Measurements from ENCODE around the gene TMUB1. TPM values are rescaled to one million over a fixed set of nuclear protein-coding genes. Genes with fewer than 3 reads are reported as not detected.

TMUB1 gene
- total RNA-seq, 1 experiment from 2014 or later = 43.8 TPM

GRCh38 chr7:151119902-151120301 is 36.6 kb upstream of the TMUB1 start:
- peaks cover 38% of the 10 kb centered on the region for H3K36me3 ChIP-seq (ENCODE audit: insufficient read depth, low read length, poor library complexity, severe bottlenecking)

GRCh38 chr7:151119055-151119415 is 35.7 kb upstream of the TMUB1 start:
- CTCF ChIA-PET = no interaction called here
- intact Hi-C loops (cut with micrococcal nuclease; ENCODE audit: unreplicated experiment) = loop anchor here (10.0 kb wide), 1 partner anchor 224 kb away; no protein-coding TSS in a partner anchor
- BruUV-seq (replicated peaks) = no TSS peak

More at GRCh38 chr7:151119902-151120301, 36.6 kb upstream of the TMUB1 start:
- H3K9me3 ChIP-seq (ENCODE audit: low read depth, low read length, poor library complexity, severe bottlenecking) = no peaks in the 10 kb centered on the region
- peaks cover 10% of the 10 kb centered on the region for H3K4me1 ChIP-seq (ENCODE audit: insufficient read depth, low read length, poor library complexity, severe bottlenecking)
- POLR2A ChIA-PET (ENCODE audit: low non-redundant PET) = no interaction called here
- H3K4me3 ChIP-seq (ENCODE audit: low read depth, low read length, poor library complexity, severe bottlenecking) = no peak overlapping the region
- no peak for DNase-seq (ENCODE audit: low spot score)
- H3K27me3 ChIP-seq (replicated peaks; ENCODE audit: insufficient read depth, low read depth, low read length, poor library complexity) = no peaks in the 10 kb centered on the region
- no peak for TF ChIP-seq EZH2 (IDR thresholded peaks at IDR 0.05; ENCODE audit: borderline replicate concordance, low read depth, low read length, poor library complexity, severe bottlenecking)
- no peak for TF ChIP-seq CTCF (conservative IDR thresholded peaks at IDR 0.05; ENCODE audit: low read depth, low read length)
- intact Hi-C loops (cut with micrococcal nuclease; ENCODE audit: unreplicated experiment) = loop anchor here (5.0 to 10.0 kb wide), 2 partner anchors 107 to 225 kb away; partner anchors contain the start of gene ABCF2
- CTCF ChIA-PET = interaction anchor here (0.6 kb wide), 1 partner anchor 683 kb away, joined by 3 read pairs; no protein-coding TSS in a partner anchor
- no peak overlapping the region for H3K27ac ChIP-seq (ENCODE audit: low read depth, low read length, poor library complexity, severe bottlenecking)
- BruUV-seq (replicated peaks) = no TSS peak

GRCh38 chr7:151118108-151119054 is 35.1 kb upstream of the TMUB1 start:
- DNase-seq (ENCODE audit: low spot score) = no peak
- ChIA-PET POLR2A (ENCODE audit: low non-redundant PET) (no interaction called here), CTCF (no interaction called here)
- Histone ChIP-seq H3K36me3 (ENCODE audit: insufficient read depth, low read length, poor library complexity, severe bottlenecking) (peaks cover 27% of the 10 kb centered on the region), H3K9me3 (ENCODE audit: low read depth, low read length, poor library complexity, severe bottlenecking) (no peaks in the 10 kb centered on the region), H3K4me1 (ENCODE audit: insufficient read depth, low read length, poor library complexity, severe bottlenecking) (peaks cover 18% of the 10 kb centered on the region), H3K4me3 (ENCODE audit: low read depth, low read length, poor library complexity, severe bottlenecking) (no peak overlapping the region), H3K27me3 (replicated peaks; ENCODE audit: insufficient read depth, low read depth, low read length, poor library complexity) (no peaks in the 10 kb centered on the region), H3K27ac (ENCODE audit: low read depth, low read length, poor library complexity, severe bottlenecking) (no peak overlapping the region)
- no peak for TF ChIP-seq EZH2 (IDR thresholded peaks at IDR 0.05; ENCODE audit: borderline replicate concordance, low read depth, low read length, poor library complexity, severe bottlenecking)
- no peak for TF ChIP-seq CTCF (conservative IDR thresholded peaks at IDR 0.05; ENCODE audit: low read depth, low read length)
- BruUV-seq (replicated peaks) = no TSS peak
- intact Hi-C loops (cut with micrococcal nuclease; ENCODE audit: unreplicated experiment) = loop anchor here (10.0 kb wide), 1 partner anchor 224 kb away; no protein-coding TSS in a partner anchor

More at GRCh38 chr7:151119055-151119415, 35.7 kb upstream of the TMUB1 start:
- Histone ChIP-seq H3K4me1 (ENCODE audit: insufficient read depth, low read length, poor library complexity, severe bottlenecking) (peaks cover 12% of the 10 kb centered on the region), H3K9me3 (ENCODE audit: low read depth, low read length, poor library complexity, severe bottlenecking) (no peaks in the 10 kb centered on the region), H3K27ac (ENCODE audit: low read depth, low read length, poor library complexity, severe bottlenecking) (no peak overlapping the region), H3K4me3 (ENCODE audit: low read depth, low read length, poor library complexity, severe bottlenecking) (no peak overlapping the region), H3K27me3 (replicated peaks; ENCODE audit: insufficient read depth, low read depth, low read length, poor library complexity) (no peaks in the 10 kb centered on the region), H3K36me3 (ENCODE audit: insufficient read depth, low read length, poor library complexity, severe bottlenecking) (peaks cover 34% of the 10 kb centered on the region)
- TF ChIP-seq EZH2 (IDR thresholded peaks at IDR 0.05; ENCODE audit: borderline replicate concordance, low read depth, low read length, poor library complexity, severe bottlenecking) (no peak), CTCF (conservative IDR thresholded peaks at IDR 0.05; ENCODE audit: low read depth, low read length) (no peak)
- DNase-seq (ENCODE audit: low spot score) = no peak
- POLR2A ChIA-PET (ENCODE audit: low non-redundant PET) = no interaction called here
